Measurements from ENCODE around the gene ASB11. TPM values are rescaled to one million over a fixed set of nuclear protein-coding genes. Genes with fewer than 3 reads are reported as not detected.

Gene ASB11
- total RNA-seq, 1 experiment from 2014 or later, result not detected

GRCh38 chrX:15293451-15293850, 22.0 kb downstream of the ASB11 start:
- H3K79me2 ChIP-seq (ENCODE audit: insufficient read depth, low read length), result no peaks in the 10 kb centered on the region
- no peak overlapping the region for H2BK15ac ChIP-seq (ENCODE audit: low read depth, low read length)
- H3K9me3 ChIP-seq (ENCODE audit: control insufficient read depth, low read depth, low read length), result no peaks in the 10 kb centered on the region
- no peak overlapping the region for H3K4ac ChIP-seq (ENCODE audit: low read depth, low read length)
- no peak overlapping the region for H2BK5ac ChIP-seq (ENCODE audit: insufficient read length, low read length)
- H3K27ac Mint-ChIP-seq, result no peak overlapping the region
- no peaks in the 10 kb centered on the region for H4K20me1 ChIP-seq (ENCODE audit: control insufficient read depth, insufficient read depth, insufficient read length)
- H3T11ph ChIP-seq (ENCODE audit: low read length), result no peak overlapping the region
- no peak for DNase-seq
- no peak overlapping the region for H2BK20ac ChIP-seq (ENCODE audit: low read depth, low read length, poor library complexity, severe bottlenecking)
- peaks cover 2% of the 10 kb centered on the region; the same call in 1 of the 2 replicates for H3K4me1 ChIP-seq (ENCODE audit: insufficient read depth, low read length)
- no peaks in the 10 kb centered on the region for H3K79me1 ChIP-seq (ENCODE audit: insufficient read depth, low read depth, low read length, poor library complexity, severe bottlenecking)
- no peaks in the 10 kb centered on the region for H3K23me2 ChIP-seq (ENCODE audit: insufficient read length, low read depth, low read length, poor library complexity, severe bottlenecking)
- H4K5ac ChIP-seq (ENCODE audit: insufficient read length, low read depth, low read length), result no peak overlapping the region
- H3K27me3 ChIP-seq (ENCODE audit: insufficient read depth, low read length), result no peaks in the 10 kb centered on the region
- H4K8ac ChIP-seq (replicated peaks; ENCODE audit: insufficient read length, low read depth, low read length), result no peak overlapping the region
- no peak overlapping the region for H3K9ac ChIP-seq (ENCODE audit: extremely low read depth, insufficient read length, low read length)
- no peak overlapping the region for H3K56ac ChIP-seq (ENCODE audit: insufficient read length, low read depth, low read length)
- H2BK120ac ChIP-seq (ENCODE audit: low read depth, low read length, poor library complexity, severe bottlenecking), result no peak overlapping the region
- no peak overlapping the region for H3K27ac ChIP-seq (ENCODE audit: insufficient read length, low read depth, low read length)
- H2AK5ac ChIP-seq (ENCODE audit: insufficient read length, low read length), result no peak overlapping the region
- WGBS (ENCODE audit: extremely low coverage, insufficient read length, low lambda C conversion rate), result no CpG with 5 or more reads among the region's 2 CpGs
- H3K4me3 Mint-ChIP-seq, result no peak overlapping the region
- no peak overlapping the region for H3K18ac ChIP-seq (ENCODE audit: insufficient read length, low read depth, low read length)
- peaks cover 20 to 33% of the 10 kb centered on the region in 2 experiments for H3K9me3 Mint-ChIP-seq
- H3K4me2 ChIP-seq (ENCODE audit: insufficient read depth, insufficient read length, low read length), result no peak overlapping the region
- H3K23ac ChIP-seq (ENCODE audit: insufficient read length, low read depth, low read length), result no peak overlapping the region
- H2AFZ ChIP-seq (ENCODE audit: low read length), result no peak overlapping the region
- no peaks in the 10 kb centered on the region for H3K4me1 Mint-ChIP-seq
- TF ChIP-seq, protein P1, sequence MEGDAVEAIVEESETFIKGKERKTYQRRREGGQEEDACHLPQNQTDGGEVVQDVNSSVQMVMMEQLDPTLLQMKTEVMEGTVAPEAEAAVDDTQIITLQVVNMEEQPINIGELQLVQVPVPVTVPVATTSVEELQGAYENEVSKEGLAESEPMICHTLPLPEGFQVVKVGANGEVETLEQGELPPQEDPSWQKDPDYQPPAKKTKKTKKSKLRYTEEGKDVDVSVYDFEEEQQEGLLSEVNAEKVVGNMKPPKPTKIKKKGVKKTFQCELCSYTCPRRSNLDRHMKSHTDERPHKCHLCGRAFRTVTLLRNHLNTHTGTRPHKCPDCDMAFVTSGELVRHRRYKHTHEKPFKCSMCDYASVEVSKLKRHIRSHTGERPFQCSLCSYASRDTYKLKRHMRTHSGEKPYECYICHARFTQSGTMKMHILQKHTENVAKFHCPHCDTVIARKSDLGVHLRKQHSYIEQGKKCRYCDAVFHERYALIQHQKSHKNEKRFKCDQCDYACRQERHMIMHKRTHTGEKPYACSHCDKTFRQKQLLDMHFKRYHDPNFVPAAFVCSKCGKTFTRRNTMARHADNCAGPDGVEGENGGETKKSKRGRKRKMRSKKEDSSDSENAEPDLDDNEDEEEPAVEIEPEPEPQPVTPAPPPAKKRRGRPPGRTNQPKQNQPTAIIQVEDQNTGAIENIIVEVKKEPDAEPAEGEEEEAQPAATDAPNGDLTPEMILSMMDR (conservative IDR thresholded peaks at IDR 0.05), result no peak
- H2BK12ac ChIP-seq (ENCODE audit: insufficient read length, low read depth, low read length), result no peak overlapping the region
- no peak overlapping the region for H3K14ac ChIP-seq (ENCODE audit: insufficient read depth, low read length)
- no peak overlapping the region for H4K91ac ChIP-seq (ENCODE audit: insufficient read length, low read depth, low read length)
- no peaks in the 10 kb centered on the region for H3K27me3 Mint-ChIP-seq (ENCODE audit: low read depth)
- H3K36me3 Mint-ChIP-seq (ENCODE audit: insufficient read depth in 1 of 3, low read depth in 3 of 3), result no peaks in the 10 kb centered on the region

Data from H9 (cell line).